ENCODE data around the gene CACFD1.

GRCh38 chr9:133419005-133419404, 40.8 kb upstream of the CACFD1 start:
- TF ChIP-seq CTCF (IDR thresholded peaks at IDR 0.05) (no peak), POLR2A (IDR thresholded peaks at IDR 0.05) (no peak)

Data from body of pancreas (tissue), 4 donors.